GM19023 (cell line): ENCODE measurements around the gene PLXNA4.
"Not testable (repeated sequence)": the region's sequence is repeated elsewhere in the genome, so short reads cannot be mapped to it uniquely, and the experiment has no call there.

ENCODE experiments used
- ATAC-seq: cut with Tn5 transposase; IDR thresholded peaks from one replicate; pipeline ENCODE4 v1.9.1; 2021; ENCODE audit warnings: mild to moderate bottlenecking, moderate library complexity; ENCODE audit not compliant: unreplicated experiment

PLXNA4 gene

GRCh38 chr7:132575982-132576720 lies at the start of gene PLXNA4:
Gene PLXNA4 (minus strand): TSS chr7:132576470. CDS start chr7:132508693, 67,777 bp downstream.
- no peak for ATAC-seq

DNA sequence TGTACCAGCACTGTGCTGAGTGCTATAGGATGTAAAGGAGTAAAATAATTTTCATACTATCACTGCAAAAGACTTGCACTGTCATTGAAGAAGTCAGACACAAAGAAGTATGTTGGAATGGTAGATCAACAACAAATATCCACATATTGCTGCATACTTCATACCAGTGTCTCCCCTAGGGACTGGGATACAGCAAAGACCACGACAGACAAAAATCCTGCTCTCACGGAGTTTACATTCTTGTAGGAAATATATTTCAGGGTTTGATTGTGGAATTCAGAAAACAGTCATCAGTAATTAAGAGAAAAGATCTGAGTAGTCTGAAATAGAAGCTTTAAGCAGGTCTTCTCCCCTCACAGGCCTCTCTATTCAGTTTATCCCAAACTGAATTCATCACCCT lies 49.4 kb upstream of the PLXNA4 start:
- ATAC-seq, result no peak

DNA sequence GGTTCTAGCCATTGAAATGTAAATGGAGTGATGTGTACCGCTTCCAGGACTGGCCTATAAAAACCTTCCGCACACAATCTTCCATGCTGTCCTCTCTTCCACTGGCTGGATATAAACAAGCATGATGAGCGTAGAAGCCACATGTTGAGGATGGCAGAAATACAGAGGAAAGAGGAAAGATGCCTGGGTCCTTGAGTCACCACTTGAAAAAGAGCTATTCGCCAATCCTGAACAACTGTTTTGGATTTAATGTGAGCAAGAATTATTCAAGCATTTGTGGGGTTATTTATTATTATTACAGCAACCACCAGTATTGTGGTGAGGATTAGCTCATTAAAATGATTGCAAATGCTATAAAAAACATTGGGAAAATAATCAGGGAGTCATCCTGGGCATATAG lies 45.8 kb upstream of the PLXNA4 start:
- ATAC-seq, result no peak

GRCh38 chr7:132619967-132620366 lies 43.7 kb upstream of the PLXNA4 start:
- ATAC-seq, result no peak

GRCh38 chr7:132618956-132619305 lies 42.7 kb upstream of the PLXNA4 start:
- no peak for ATAC-seq

DNA sequence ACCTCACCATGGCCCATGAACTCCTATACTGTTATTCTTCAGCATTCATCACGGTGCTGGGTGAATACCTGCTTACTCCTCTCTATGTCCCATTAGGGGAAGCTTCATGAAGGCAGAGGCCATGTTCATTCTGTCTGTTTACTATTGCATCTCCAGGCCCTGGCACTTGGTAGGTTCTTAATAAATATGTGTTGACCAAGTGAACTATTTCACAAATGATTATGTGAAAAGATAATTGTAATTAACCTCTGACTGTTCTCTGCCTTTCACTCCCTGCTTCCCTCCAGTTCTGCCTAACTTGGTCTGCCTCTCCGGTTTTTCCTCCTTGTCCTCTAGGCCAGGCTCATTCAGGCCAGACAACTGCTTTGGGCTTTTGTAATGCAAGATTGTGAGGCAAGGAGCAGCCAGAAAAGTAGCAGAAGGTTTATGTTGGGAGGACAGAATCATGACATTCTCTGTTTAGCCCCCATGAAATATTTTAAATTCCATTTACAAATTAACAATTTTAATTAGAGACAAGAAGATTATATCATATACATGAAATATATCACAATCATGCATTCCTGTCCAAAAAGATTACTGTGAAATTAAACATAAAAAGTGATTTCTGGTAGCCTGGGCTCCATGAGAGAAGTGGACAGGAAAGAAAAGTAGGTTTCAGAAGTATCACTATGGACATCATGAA lies 42.1 kb upstream of the PLXNA4 start:
- no peak for ATAC-seq

DNA sequence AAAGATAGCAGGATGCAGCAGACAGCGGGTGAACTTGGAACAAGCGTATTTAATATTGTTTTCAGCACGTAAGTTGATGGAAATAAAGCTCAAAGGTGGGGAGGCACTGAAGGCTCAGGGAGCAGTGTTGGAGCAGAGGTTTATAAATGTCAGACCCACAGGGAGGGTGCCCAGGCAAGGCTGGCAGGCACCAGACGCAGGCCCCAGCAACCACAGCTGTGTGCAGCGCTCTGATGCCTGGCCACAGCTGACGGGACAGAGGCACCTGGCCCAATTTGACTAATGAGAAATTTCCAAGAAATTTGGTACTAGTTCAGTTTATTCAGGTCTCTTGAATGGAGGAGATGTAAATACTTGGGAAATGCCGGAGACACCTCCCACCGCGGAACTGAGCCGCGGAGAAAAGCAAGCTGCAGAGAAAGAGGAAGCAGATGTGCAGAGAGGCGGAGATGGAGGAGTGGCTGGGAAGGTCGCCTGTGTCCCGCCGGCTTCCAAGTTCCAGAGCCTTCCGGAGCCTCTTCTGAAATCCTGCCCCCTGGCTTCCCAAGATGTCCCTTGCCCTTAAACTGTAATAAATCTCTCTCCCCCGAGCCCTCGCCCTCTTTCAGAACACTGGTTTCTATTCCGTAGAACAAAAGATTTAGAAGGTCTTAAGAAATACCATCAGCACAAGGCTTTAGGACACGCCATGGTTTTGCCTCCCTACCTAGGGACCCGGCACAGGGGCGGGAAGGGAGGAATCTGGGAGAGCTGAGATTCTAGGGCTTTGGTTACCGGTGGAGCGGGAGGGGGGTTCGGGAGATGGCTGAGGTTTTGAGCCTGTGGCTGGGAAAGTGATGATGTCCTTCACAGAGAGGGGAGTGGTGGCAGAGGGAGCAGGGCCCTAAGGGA lies 38.4 kb upstream of the PLXNA4 start:
- no peak for ATAC-seq

GRCh38 chr7:132613737-132614136 lies 37.5 kb upstream of the PLXNA4 start:
- no peak for ATAC-seq

DNA sequence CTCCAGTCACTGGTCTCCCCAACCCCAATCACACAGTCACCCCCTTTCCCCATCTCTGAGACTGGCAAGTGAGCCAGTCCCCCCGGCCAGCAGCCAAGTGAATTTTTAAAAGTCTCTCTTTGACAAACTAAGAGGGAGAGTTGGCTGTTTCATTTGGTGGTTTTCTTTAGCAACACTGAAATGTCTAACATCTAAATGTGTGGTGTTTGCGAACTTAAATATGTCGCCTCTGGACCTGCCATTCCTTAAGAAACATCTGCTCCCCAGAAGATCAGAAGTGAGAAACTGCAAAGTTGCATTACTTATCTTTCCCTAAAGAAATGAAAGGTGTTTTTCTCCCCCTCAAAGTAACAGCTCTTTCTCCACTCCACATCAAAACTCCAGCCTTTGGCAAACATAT lies 34.7 kb upstream of the PLXNA4 start:
- no peak for ATAC-seq

DNA sequence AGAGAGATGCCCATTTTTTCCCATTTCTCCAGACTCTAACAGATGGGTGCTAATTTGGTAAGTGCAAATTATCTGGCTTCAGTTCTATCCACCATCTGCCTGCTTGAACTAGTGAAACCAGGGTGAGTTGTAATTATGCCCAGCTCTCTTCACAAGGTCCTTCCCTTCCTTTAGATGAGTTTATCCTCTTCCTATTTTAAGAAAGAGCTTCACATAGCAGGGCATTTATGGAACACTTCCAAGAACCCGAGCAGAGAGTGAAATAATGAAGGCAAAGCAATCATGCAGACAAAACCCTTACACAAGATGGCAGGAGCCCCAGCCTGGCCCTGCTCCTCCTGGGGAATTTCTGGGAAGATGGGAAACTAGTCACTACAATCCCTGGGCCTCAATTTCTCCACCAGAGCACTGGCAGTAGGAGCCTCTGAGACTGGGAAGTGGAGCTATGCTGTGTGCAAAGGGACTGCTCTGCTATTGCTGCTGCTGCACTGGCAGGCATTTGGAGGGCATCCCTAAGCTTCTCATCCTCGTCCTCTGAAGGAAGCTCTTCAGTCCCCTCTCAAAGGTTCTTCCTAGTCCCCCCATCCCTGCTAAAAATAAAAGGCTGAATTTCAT lies 33.7 kb upstream of the PLXNA4 start:
- ATAC-seq, result no peak

- ATAC-seq, result no peak
Measured at GRCh38 chr7:132609222-132609621, 33.0 kb upstream of the PLXNA4 start.

GRCh38 chr7:132608523-132608922 lies 32.3 kb upstream of the PLXNA4 start:
- no peak for ATAC-seq

DNA sequence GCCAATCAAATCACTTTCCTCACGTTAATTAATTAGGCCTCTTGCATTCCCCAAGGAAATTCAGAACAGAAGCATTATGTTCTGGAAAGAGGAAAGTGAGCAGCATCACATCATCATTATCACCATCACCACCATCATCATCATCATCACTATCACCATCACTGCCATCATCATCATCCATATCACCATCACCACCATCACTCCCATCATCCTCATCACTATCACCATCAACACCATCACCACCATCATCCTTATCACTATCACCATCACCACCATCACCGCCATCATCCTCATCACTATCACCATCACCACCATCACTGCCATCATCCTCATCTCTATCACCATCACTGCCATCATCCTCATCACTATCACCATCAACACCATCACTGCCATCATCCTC lies 31.4 kb upstream of the PLXNA4 start:
- no peak for ATAC-seq

GRCh38 chr7:132604121-132604520 lies 27.9 kb upstream of the PLXNA4 start:
- no peak for ATAC-seq

DNA sequence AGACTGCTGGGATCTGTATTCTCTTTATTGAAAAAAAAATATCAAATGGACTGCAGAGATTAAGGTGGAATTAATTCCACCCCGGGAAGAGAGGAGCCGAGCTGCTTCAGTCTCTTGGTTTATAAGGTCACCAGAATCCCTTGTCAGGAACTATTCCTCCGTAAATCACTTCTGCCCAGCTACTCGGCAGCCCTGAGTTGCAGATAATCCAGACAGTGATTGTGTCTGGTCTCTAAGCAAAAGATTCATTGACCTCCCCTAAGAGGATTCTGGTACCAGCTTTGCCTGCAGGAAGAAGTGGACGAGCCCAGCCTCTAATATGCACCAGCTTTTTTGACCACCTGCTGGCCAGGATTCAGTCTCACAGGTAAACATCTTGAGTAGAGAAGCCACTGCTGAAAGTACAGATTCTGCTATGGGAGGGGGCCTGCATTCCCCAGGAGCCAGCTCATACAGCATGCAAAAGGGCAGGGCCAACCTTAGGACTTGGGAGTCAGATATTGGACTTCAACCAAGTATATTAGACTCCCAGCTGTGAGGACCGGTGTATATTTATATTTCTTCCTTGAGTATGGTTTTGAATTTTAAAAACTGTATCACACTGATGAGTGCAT lies 27.1 kb upstream of the PLXNA4 start:
- ATAC-seq, result no peak

GRCh38 chr7:132601783-132602182 lies 25.5 kb upstream of the PLXNA4 start:
- no peak for ATAC-seq

- ATAC-seq, result no peak
Measured at GRCh38 chr7:132596588-132596987, 20.3 kb upstream of the PLXNA4 start.

- ATAC-seq, result not testable (repeated sequence)
Measured at GRCh38 chr7:132594741-132595140, 18.5 kb upstream of the PLXNA4 start.

GRCh38 chr7:132592936-132593335 lies 16.7 kb upstream of the PLXNA4 start:
- ATAC-seq, result no peak

GRCh38 chr7:132592231-132592920 lies 16.1 kb upstream of the PLXNA4 start:
- no peak for ATAC-seq
